IgD-negative memory B cell (primary cell): ENCODE results near the gene REPIN1. TPM values are rescaled to one million over a fixed set of nuclear protein-coding genes. Genes with fewer than 3 reads are reported as not detected.

ENCODE experiments used
- H3K27ac Mint-ChIP-seq, 3 donors: one replicate each; pipeline ENCODE4 v1.8.0; 2020 to 2022; ENCODE audit warnings: mild to moderate bottlenecking in 3 of 3, mixed read lengths in 3 of 3, moderate library complexity in 1 of 3
- H3K27me3 Mint-ChIP-seq: one replicate; pipeline ENCODE4 v1.8.0; 2021; ENCODE audit warnings: mixed read lengths
- H3K36me3 Mint-ChIP-seq: one replicate; pipeline ENCODE4 v1.8.0; 2020; ENCODE audit warnings: mild to moderate bottlenecking, mixed read lengths
- H3K4me1 Mint-ChIP-seq, 3 donors: one replicate each; pipeline ENCODE4 v1.8.0; 2020 to 2022; ENCODE audit warnings: mixed read lengths in 3 of 3, mild to moderate bottlenecking in 1 of 3
- H3K4me3 Mint-ChIP-seq, 4 donors: one replicate each; pipeline ENCODE4 v1.8.0; 2020 to 2022; ENCODE audit warnings: mild to moderate bottlenecking in 4 of 4, mixed read lengths in 4 of 4, moderate library complexity in 3 of 4
- H3K9me3 Mint-ChIP-seq, 3 donors: one replicate each; pipeline ENCODE4 v1.8.0; 2020 to 2021; ENCODE audit warnings: mixed read lengths in 3 of 3, mild to moderate bottlenecking in 1 of 3
- polyA plus RNA-seq: library from polyadenylated mRNA; unstranded; fragments of 300-500 nt; fragmentation: Illumina TruSeq; gene quantifications from one replicate; pipeline ENCODE4 v1.2.3, GENCODE V29; 2021

The REPIN1 gene
- 118 TPM for polyA plus RNA-seq

GRCh38 chr7:150368096-150368883 is at the start of gene REPIN1:
Gene REPIN1 (plus strand): TSS chr7:150368822. CDS start chr7:150369712, 890 bp downstream.
- Mint-ChIP-seq H3K4me1 (peaks cover 38 to 39% (median 39%) of the 10 kb centered on the region in 3 donors), H3K27ac (peak within 1 kb of the TSS; percentile 98 to 99 (median 98)), H3K9me3 (no peaks in the 10 kb centered on the region), H3K27me3 (peaks cover 2% of the 10 kb centered on the region), H3K36me3 (peaks cover 8% of the 10 kb centered on the region), H3K4me3 (peak within 1 kb of the TSS; percentile 97 to 100 (median 98))

- Mint-ChIP-seq H3K4me1 (peaks cover 30 to 35% (median 33%) of the 10 kb centered on the region in 3 donors), H3K27ac (peak overlapping the region in 1 of 3 donors; percentile 94), H3K27me3 (no peaks in the 10 kb centered on the region), H3K4me3 (peak overlapping the region; percentile 92 to 97 (median 94)), H3K9me3 (no peaks in the 10 kb centered on the region), H3K36me3 (peaks cover 4% of the 10 kb centered on the region)
Observed at GRCh38 chr7:150321788-150322113, 46.9 kb upstream of the REPIN1 start.

DNA sequence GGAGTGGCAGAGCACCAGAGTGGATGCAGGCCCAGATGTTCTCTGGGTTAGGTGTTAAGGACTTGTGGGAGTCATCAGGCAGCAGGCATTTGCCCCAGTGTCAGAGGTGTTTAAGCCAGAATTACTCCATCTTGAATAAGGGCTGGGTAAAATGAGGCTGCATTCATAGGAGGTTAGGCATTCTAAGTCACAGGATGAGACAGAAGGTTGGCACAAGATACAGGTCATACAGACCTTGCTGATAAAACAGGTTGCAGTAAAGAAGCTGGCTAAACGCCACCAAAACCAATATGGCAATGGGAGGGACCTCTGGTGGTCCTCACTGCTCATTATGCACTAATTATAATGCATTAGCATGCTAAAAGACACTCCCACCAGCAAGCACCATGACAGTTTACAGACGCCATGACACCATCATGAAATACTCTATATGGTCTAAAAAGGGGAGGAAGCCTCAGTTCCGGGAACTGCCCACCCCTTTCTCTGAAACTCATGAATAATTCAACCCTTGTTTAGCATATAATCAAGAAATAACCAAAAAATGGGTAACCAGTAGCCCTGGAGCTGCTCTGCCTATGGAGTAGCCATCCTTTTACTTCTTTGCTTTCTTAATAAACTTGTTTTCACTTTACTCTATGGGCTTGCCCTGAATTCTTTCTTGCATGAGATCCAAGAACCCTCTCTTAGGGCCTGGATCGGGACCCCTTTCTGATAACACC is 46.3 kb upstream of the REPIN1 start:
- Mint-ChIP-seq H3K4me3 (peak overlapping the region; percentile 92 to 97 (median 94)), H3K27me3 (no peaks in the 10 kb centered on the region), H3K9me3 (no peaks in the 10 kb centered on the region), H3K27ac (peak overlapping the region; percentile 94 to 98 (median 97)), H3K36me3 (peaks cover 9% of the 10 kb centered on the region), H3K4me1 (peaks cover 30 to 35% (median 33%) of the 10 kb centered on the region in 3 donors)

DNA sequence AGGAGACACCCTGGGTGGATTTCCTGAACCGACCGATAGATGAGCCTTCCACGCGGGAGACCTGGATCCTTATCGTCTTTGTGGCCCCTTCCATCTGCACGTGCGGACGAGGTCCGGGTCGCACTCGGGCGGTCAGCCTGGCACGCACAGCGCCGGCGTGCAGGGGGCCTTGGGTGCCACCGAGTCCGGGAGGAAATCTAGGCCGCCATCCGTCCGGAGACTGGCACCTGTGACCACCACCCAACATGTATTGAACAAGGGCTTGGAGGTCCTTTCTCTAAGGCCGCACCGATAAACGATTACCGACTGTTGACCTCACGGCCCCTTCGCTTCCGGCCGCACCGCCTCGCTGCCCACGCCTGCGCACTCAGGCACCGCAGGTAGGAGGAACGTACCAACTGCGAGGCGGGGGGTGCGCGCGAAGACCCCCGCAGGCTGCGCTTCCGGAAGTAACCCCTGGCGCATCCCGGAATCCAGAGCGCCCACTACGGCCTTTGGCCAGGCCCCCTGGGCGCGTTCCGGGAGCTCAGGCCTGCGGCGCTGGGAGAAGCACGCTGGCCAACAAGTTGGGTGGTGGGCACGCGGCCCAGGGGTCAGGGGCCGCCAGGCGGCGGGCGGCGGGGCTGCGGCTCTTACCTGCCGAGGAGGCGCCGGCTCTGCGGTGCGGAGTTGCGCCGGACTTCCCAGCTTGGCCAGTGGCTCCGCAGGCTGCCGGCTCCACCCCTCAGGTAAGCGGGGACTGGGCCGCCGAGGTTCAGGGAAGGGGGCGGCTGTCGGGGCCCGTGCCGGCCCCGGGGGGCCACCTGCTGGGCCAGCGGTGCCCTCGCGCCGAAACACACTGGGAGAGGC is 45.6 kb upstream of the REPIN1 start, which contains the start of the genes ACTR3C and LRRC61:
Gene ACTR3C, minus strand, starts transcription at position 713 of the 849 bp plus-strand sequence. CDS start 28,249 bp downstream, outside the sequence.
Gene LRRC61, plus strand, starts transcription at position 523 of the 849 bp plus-strand sequence. CDS start 13,507 bp downstream, outside the sequence.
- peaks cover 13% of the 10 kb centered on the region for H3K36me3 Mint-ChIP-seq
- H3K27me3 Mint-ChIP-seq, result no peaks in the 10 kb centered on the region
- peak within 1 kb of the TSS; percentile 92 to 99 (median 94) for H3K4me3 Mint-ChIP-seq
- H3K27ac Mint-ChIP-seq, result peak within 1 kb of the TSS; percentile 94 to 98 (median 97)
- H3K4me1 Mint-ChIP-seq, result peaks cover 27 to 37% (median 30%) of the 10 kb centered on the region in 3 donors
- no peaks in the 10 kb centered on the region for H3K9me3 Mint-ChIP-seq

DNA sequence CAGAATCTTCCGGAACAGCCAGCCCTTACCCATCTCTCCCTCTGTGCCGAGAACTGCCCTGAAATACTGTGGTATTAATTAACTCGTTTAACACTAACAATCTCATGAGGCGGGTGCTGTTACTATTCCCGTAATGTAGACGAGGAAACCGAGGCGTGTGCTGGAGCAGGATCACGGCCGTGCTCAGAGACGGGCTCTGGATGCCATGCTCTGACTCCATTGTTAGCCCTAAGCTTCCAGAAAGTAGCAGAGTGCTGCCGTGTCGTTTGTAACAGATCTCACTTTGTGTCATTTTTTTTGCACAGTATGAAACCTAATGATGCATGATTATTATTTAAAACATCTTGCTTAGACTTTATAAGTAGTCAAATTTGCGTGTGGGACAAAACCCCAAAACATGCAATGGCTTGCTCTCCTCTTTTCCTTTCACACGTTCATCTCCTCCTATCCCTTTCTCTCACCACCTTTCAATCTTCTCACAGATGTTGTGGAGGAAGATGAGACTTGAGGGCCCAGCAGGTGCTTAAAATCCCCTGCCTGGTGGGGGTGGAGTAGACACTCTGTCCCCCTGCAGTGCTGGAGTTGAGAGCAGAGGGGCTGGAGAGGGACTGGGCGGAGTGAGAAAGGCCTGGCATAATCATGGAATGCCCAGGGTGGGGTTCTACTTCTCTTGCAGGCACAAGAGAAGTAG is 44.8 kb upstream of the REPIN1 start:
- H3K36me3 Mint-ChIP-seq, result peaks cover 13% of the 10 kb centered on the region
- peak overlapping the region; percentile 92 to 99 (median 94) for H3K4me3 Mint-ChIP-seq
- no peaks in the 10 kb centered on the region for H3K27me3 Mint-ChIP-seq
- H3K9me3 Mint-ChIP-seq, result no peaks in the 10 kb centered on the region
- H3K27ac Mint-ChIP-seq, result peak overlapping the region; percentile 63 to 93 (median 85)
- peaks cover 24 to 38% (median 30%) of the 10 kb centered on the region in 3 donors for H3K4me1 Mint-ChIP-seq

- H3K9me3 Mint-ChIP-seq, result no peaks in the 10 kb centered on the region
- H3K27me3 Mint-ChIP-seq, result no peaks in the 10 kb centered on the region
- H3K4me3 Mint-ChIP-seq, result peak overlapping the region; percentile 92 to 99 (median 94)
- peaks cover 13% of the 10 kb centered on the region for H3K36me3 Mint-ChIP-seq
- peaks cover 24 to 38% (median 30%) of the 10 kb centered on the region in 3 donors for H3K4me1 Mint-ChIP-seq
- peak overlapping the region in 2 of 3 donors; percentile 63 to 85 for H3K27ac Mint-ChIP-seq
Observed at GRCh38 chr7:150324373-150324961, 44.2 kb upstream of the REPIN1 start.

DNA sequence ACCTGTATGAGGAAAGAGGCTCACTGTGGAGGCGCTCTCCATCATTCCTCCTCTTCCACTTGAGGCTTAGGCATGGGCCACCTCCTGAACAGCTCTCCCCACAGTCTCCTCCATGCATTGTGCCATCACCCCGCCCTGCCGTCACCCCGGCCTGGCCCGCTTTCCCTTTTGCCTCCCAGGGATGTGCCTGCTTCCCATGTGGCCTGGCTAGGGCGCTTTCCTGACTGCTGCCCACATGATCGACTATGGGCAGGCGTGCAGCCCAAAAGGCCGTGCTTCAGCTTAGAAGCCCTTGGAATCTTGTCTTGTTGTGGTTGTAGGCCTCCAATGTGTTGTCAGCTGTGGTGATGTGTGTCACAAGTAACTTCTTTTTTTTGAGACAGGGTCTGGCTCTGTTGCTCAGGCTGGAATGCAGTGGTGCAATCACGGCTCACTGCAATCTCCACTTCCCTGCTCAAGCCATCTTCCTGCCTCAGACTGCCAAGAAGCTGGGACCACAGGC is 43.5 kb upstream of the REPIN1 start:
- Mint-ChIP-seq H3K27ac (peak overlapping the region in 1 of 3 donors; percentile 31), H3K27me3 (no peaks in the 10 kb centered on the region), H3K4me1 (peaks cover 20 to 32% (median 29%) of the 10 kb centered on the region in 3 donors), H3K36me3 (peaks cover 10% of the 10 kb centered on the region), H3K4me3 (peak overlapping the region; percentile 92 to 99 (median 94)), H3K9me3 (no peaks in the 10 kb centered on the region)

GRCh38 chr7:150325901-150326300 is 42.7 kb upstream of the REPIN1 start:
- peaks cover 10% of the 10 kb centered on the region for H3K36me3 Mint-ChIP-seq
- peak overlapping the region in 1 of 4 donors; percentile 92 for H3K4me3 Mint-ChIP-seq

GRCh38 chr7:150326657-150327268 is 41.9 kb upstream of the REPIN1 start:
- Mint-ChIP-seq H3K4me3 (no peak overlapping the region), H3K27ac (no peak overlapping the region), H3K27me3 (no peaks in the 10 kb centered on the region), H3K9me3 (no peaks in the 10 kb centered on the region), H3K36me3 (peaks cover 12% of the 10 kb centered on the region), H3K4me1 (peaks cover 15 to 31% (median 23%) of the 10 kb centered on the region in 3 donors)

More at GRCh38 chr7:150325901-150326300, 42.7 kb upstream of the REPIN1 start:
- Mint-ChIP-seq H3K4me1 (peaks cover 19 to 32% (median 27%) of the 10 kb centered on the region in 3 donors), H3K27me3 (no peaks in the 10 kb centered on the region), H3K27ac (no peak overlapping the region), H3K9me3 (no peaks in the 10 kb centered on the region)

GRCh38 chr7:150327308-150327707 is 41.3 kb upstream of the REPIN1 start:
- Mint-ChIP-seq H3K9me3 (no peaks in the 10 kb centered on the region), H3K4me3 (no peak overlapping the region), H3K4me1 (peaks cover 9 to 27% (median 18%) of the 10 kb centered on the region in 3 donors), H3K36me3 (peaks cover 12% of the 10 kb centered on the region), H3K27ac (no peak overlapping the region), H3K27me3 (no peaks in the 10 kb centered on the region)

DNA sequence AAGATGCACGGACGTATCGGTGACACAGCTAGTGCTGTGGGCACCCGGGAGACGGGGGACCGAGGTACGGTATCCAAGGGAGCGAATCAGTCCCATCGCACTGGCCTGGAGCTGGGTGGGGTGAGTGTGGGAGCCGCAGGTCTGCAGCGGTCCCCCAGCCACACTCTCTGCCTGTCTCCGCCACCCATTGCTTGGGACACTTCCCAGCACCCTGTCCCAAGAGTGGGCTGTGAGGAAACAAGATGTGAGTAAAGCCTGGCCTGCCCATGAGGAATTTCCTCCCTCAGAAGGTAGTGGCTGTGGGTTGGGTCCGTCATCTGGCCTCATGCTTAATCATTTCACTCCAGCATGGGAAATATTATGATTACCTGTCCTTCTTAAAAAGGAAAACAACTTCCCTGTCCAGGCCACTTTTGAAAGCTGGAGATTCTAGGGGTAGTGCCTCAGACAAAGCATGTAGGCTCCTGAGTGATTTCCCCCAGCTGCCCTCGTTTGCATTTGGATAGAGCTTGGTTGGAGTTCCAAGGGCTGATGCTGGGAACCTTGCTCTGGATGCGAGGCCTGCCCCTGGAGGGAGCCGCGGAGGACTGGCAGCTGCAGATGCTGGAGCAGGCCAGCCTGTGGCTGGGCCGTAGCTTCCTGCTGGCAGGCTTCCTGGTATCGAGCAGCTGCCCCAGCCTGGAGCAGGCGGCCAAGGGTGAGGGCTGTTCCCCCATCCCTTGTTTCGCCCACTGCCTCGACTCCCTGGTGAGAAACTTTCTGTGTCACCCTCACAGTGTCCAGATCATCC is 39.1 kb upstream of the REPIN1 start:
- H3K27ac Mint-ChIP-seq, result no peak overlapping the region
- no peaks in the 10 kb centered on the region for H3K9me3 Mint-ChIP-seq
- no peaks in the 10 kb centered on the region for H3K27me3 Mint-ChIP-seq
- H3K4me1 Mint-ChIP-seq, result peaks cover 0 to 10% (median 4%) of the 10 kb centered on the region in 3 donors
- H3K4me3 Mint-ChIP-seq, result no peak overlapping the region
- H3K36me3 Mint-ChIP-seq, result peaks cover 16% of the 10 kb centered on the region

- peaks cover 0 to 3% (median 0%) of the 10 kb centered on the region in 3 donors for H3K4me1 Mint-ChIP-seq
- H3K36me3 Mint-ChIP-seq, result peaks cover 16% of the 10 kb centered on the region
- no peak overlapping the region for H3K4me3 Mint-ChIP-seq
- no peaks in the 10 kb centered on the region for H3K9me3 Mint-ChIP-seq
- no peak overlapping the region for H3K27ac Mint-ChIP-seq
- no peaks in the 10 kb centered on the region for H3K27me3 Mint-ChIP-seq
Observed at GRCh38 chr7:150330211-150330885, 38.3 kb upstream of the REPIN1 start.
